HG02623 (cell line): ENCODE data around the gene KLHDC3.

ENCODE experiments used
- ATAC-seq: cut with Tn5 transposase; IDR thresholded peaks from one replicate; pipeline ENCODE4 v1.9.1; 2021; ENCODE audit warnings: moderate library complexity; ENCODE audit not compliant: unreplicated experiment

The KLHDC3 gene

GRCh38 chr6:43013843-43014433 is at the start of gene KLHDC3, which contains the start of gene MEA1:
TSS of gene KLHDC3 (plus strand) at chr6:43014249. CDS start at chr6:43017193, 2,944 bp downstream.
TSS of gene MEA1 (minus strand) at chr6:43013946. CDS start at chr6:43013813, 133 bp downstream.
- ATAC-seq = peak; percentile 87

- no peak for ATAC-seq
These were observed 47.5 kb upstream of the KLHDC3 start for GRCh38 chr6:42966571-42966970.

GRCh38 chr6:42967228-42967627 is 46.8 kb upstream of the KLHDC3 start:
- ATAC-seq = no peak

- no peak for ATAC-seq
These were observed 45.8 kb upstream of the KLHDC3 start for GRCh38 chr6:42968126-42968701.

GRCh38 chr6:42968783-42969182 is 45.3 kb upstream of the KLHDC3 start:
- ATAC-seq = no peak

- ATAC-seq = no peak
These were observed 44.6 kb upstream of the KLHDC3 start for GRCh38 chr6:42969431-42969830.

- no peak for ATAC-seq
These were observed 44.1 kb upstream of the KLHDC3 start for GRCh38 chr6:42969934-42970333.

GRCh38 chr6:42970871-42971612 is 43.0 kb upstream of the KLHDC3 start:
- ATAC-seq = no peak

- no peak for ATAC-seq
These were observed 42.2 kb upstream of the KLHDC3 start for GRCh38 chr6:42971746-42972327.

GRCh38 chr6:42973926-42974325 is 40.1 kb upstream of the KLHDC3 start:
- no peak for ATAC-seq

- ATAC-seq = no peak
These were observed 39.0 kb upstream of the KLHDC3 start for GRCh38 chr6:42974919-42975505.

- ATAC-seq = no peak
These were observed 35.6 kb upstream of the KLHDC3 start for GRCh38 chr6:42978487-42978838.

- ATAC-seq = peak; percentile 85
These were observed 35.1 kb upstream of the KLHDC3 start, which contains the start of gene PEX6 for GRCh38 chr6:42978839-42979522. TSS of gene PEX6 (minus strand) at chr6:42979181. CDS start at chr6:42979150, 31 bp downstream.

- ATAC-seq = no peak
These were observed 34.4 kb upstream of the KLHDC3 start for GRCh38 chr6:42979523-42980177.

GRCh38 chr6:42981836-42982235 is 32.2 kb upstream of the KLHDC3 start:
- no peak for ATAC-seq

GRCh38 chr6:42984001-42984923 is 29.8 kb upstream of the KLHDC3 start, which contains the start of gene PPP2R5D:
TSS of gene PPP2R5D (plus strand) at chr6:42984570. CDS start at chr6:42984678, 108 bp downstream.
- peak; percentile 88 for ATAC-seq

- ATAC-seq = no peak
These were observed 29.0 kb upstream of the KLHDC3 start for GRCh38 chr6:42984924-42985475.

- ATAC-seq = no peak
These were observed 26.3 kb upstream of the KLHDC3 start for GRCh38 chr6:42987533-42988451.
